SK-N-SH (cell line): ENCODE measurements around the gene TCP11L1. TPM values are rescaled to one million over a fixed set of nuclear protein-coding genes. Genes with fewer than 3 reads are reported as not detected.

ENCODE experiments used
- CTCF ChIA-PET: fragments of 300-600, 350-600 bp; formaldehyde crosslinking; extraction: SDS; loops from one replicate; lab custom pipeline; 2021; lab: Yijun Ruan, JAX
- POLR2A ChIA-PET: fragments of 350-600 bp; sonication (Branson Sonifier 250); formaldehyde crosslinking; extraction: SDS; loops from one replicate; lab custom pipeline; 2020; ENCODE audit warnings: antibody characterized with exemption, inconsistent platforms; lab: Yijun Ruan, JAX
- DNase-seq: peaks from one replicate; pipeline ENCODE4 v3.0.0; 2012
- H2AFZ ChIP-seq: fragments of 200-600 bp; sonication (generic); 2 replicates; pipeline ENCODE4 v1.8.1; 2016; ENCODE audit warnings: antibody characterized with exemption, mild to moderate bottlenecking, low read depth
- H3F3A ChIP-seq: fragments of 200-600 bp; sonication (generic); replicated peaks from 2 replicates; pipeline ENCODE3; 2016; ENCODE audit warnings: antibody characterized with exemption, mild to moderate bottlenecking; ENCODE audit not compliant: insufficient read depth
- H3K27ac ChIP-seq, 2 experiments: fragments of 200-500 bp in 1 of 2; fragments of 200-600 bp in 1 of 2; sonication (Bioruptor generic) in 1 of 2; sonication (generic), shearing (Covaris generic) in 1 of 2; 2 replicates each; pipeline versions ENCODE4 v1.5.1 to v1.6.1; 2014 to 2016; ENCODE audit warnings: low read depth in 2 of 2, inconsistent platforms in 1 of 2, low read length in 1 of 2, mild to moderate bottlenecking in 1 of 2, mixed read lengths in 1 of 2
- H3K27me3 ChIP-seq: fragments of 200-600 bp; sonication (generic), shearing (Covaris generic); 2 replicates; pipeline ENCODE4 v1.6.1; 2016; ENCODE audit warnings: mixed run types; ENCODE audit not compliant: insufficient read depth
- H3K36me3 ChIP-seq, 2 experiments: fragments of 200-500 bp in 1 of 2; fragments of 200-600 bp in 1 of 2; sonication (Bioruptor generic) in 1 of 2; sonication (generic) in 1 of 2; replicated peaks in 1 of 2; 2 replicates each; pipeline versions ENCODE3 to v1.5.1; 2014 to 2016; ENCODE audit warnings: low read length in 1 of 2, mild to moderate bottlenecking in 1 of 2; ENCODE audit not compliant: insufficient read depth in 2 of 2, control insufficient read depth in 1 of 2
- H3K4me1 ChIP-seq, 2 experiments: fragments of 200-500 bp in 1 of 2; fragments of 200-600 bp in 1 of 2; sonication (Bioruptor generic) in 1 of 2; sonication (generic), shearing (Covaris generic) in 1 of 2; 2 replicates each; pipeline versions ENCODE4 v1.5.1 to v1.6.1; 2014 to 2016; ENCODE audit warnings: low read depth in 1 of 2, low read length in 1 of 2, mixed run types in 1 of 2; ENCODE audit not compliant: insufficient read depth in 2 of 2, control insufficient read depth in 1 of 2
- H3K4me2 ChIP-seq: fragments of 200-600 bp; sonication (generic), shearing (Covaris generic); 2 replicates; pipeline ENCODE4 v1.6.1; 2017; ENCODE audit warnings: mixed run types
- H3K4me3 ChIP-seq, 2 experiments: fragments of 200-500 bp in 1 of 2; fragments of 200-600 bp in 1 of 2; sonication (Bioruptor generic) in 1 of 2; sonication (generic), shearing (Covaris generic) in 1 of 2; 2 replicates each; pipeline versions ENCODE4 v1.5.1 to v1.8.1; 2014 to 2016; ENCODE audit warnings: low read depth in 2 of 2, inconsistent platforms in 1 of 2, low read length in 1 of 2, mild to moderate bottlenecking in 1 of 2, mixed read lengths in 1 of 2, moderate library complexity in 1 of 2
- H3K79me2 ChIP-seq: fragments of 200-600 bp; sonication (generic); 2 replicates; pipeline ENCODE4 v1.8.1; 2017; ENCODE audit warnings: mild to moderate bottlenecking; ENCODE audit not compliant: insufficient read depth
- H3K9ac ChIP-seq: fragments of 200-600 bp; sonication (generic); 2 replicates; pipeline ENCODE4 v1.6.1; 2017; ENCODE audit warnings: mixed run types
- H3K9me2 ChIP-seq: fragments of 200-600 bp; sonication (generic); 2 replicates; pipeline ENCODE4 v1.6.1; 2017; ENCODE audit warnings: mixed run types
- H3K9me3 ChIP-seq: fragments of 200-600 bp; sonication (generic); 2 replicates; pipeline ENCODE4 v1.6.1; 2017; ENCODE audit warnings: mixed run types, mild to moderate bottlenecking, moderate library complexity
- H4K20me1 ChIP-seq: fragments of 200-600 bp; sonication (generic); 2 replicates; pipeline ENCODE4 v1.6.1; 2017; ENCODE audit warnings: mild to moderate bottlenecking, mixed run types; ENCODE audit not compliant: insufficient read depth
- CHD2 ChIP-seq: fragments of 150-350 bp; IDR thresholded peaks from 2 replicates; pipeline ENCODE4 v1.6.1; 2018; ENCODE audit warnings: low read length; ENCODE audit not compliant: partially characterized antibody
- FOSL2 ChIP-seq: IDR thresholded peaks from 2 replicates; pipeline ENCODE4 v1.4.0; 2012; ENCODE audit warnings: low read depth, mild to moderate bottlenecking, moderate library complexity, borderline replicate concordance
- JUND ChIP-seq: IDR thresholded peaks from 2 replicates; pipeline ENCODE4 v1.4.0; 2012
- MAX ChIP-seq: IDR thresholded peaks from 2 replicates; pipeline ENCODE4 v1.4.0; 2012; ENCODE audit warnings: low read depth
- MEF2A ChIP-seq: IDR thresholded peaks from 2 replicates; pipeline ENCODE4 v1.4.0; 2012; ENCODE audit warnings: low read depth, borderline replicate concordance
- POLR2AphosphoS5 ChIP-seq: IDR thresholded peaks from 2 replicates; pipeline ENCODE4 v1.6.1; 2012; ENCODE audit warnings: low read depth, low read length
- SIN3A ChIP-seq: IDR thresholded peaks from 2 replicates; pipeline ENCODE4 v1.6.1; 2012; ENCODE audit warnings: low read depth, mild to moderate bottlenecking, low read length, moderate library complexity, borderline replicate concordance
- TAF1 ChIP-seq: IDR thresholded peaks from 2 replicates; pipeline ENCODE4 v1.6.1; 2012; ENCODE audit warnings: low read depth, mild to moderate bottlenecking, low read length, moderate library complexity, borderline replicate concordance
- USF1 ChIP-seq: IDR thresholded peaks from 2 replicates; pipeline ENCODE4 v1.4.0; 2012; ENCODE audit warnings: low read depth, borderline replicate concordance
- YY1 ChIP-seq: IDR thresholded peaks from 2 replicates; pipeline ENCODE4 v1.4.0; 2012; ENCODE audit warnings: low read depth, mild to moderate bottlenecking
- WGBS: methylation state at CpG from one replicate; pipeline ENCODE4 v1.1.6; 2017; ENCODE audit warnings: low lambda C conversion rate; 5-methylcytosine and 5-hydroxymethylcytosine counted together
- polyA plus RNA-seq, 3 experiments: library from polyadenylated mRNA; depleted of rRNA; stranded (reverse); fragments of >200 nt; gene quantifications; 2 replicates each; pipeline ENCODE4 v1.2.3, GENCODE V29; 2012

TCP11L1 gene
- polyA plus RNA-seq, 1 of the 3 experiments (the other 2 are of a cell fraction) = 12.7 TPM

GRCh38 chr11:33064033-33064825 lies 24.9 kb downstream of the TCP11L1 start:
- no peaks in the 10 kb centered on the region for H3K27me3 ChIP-seq
- no peaks in the 10 kb centered on the region for H3K79me2 ChIP-seq
- no peak overlapping the region for H2AFZ ChIP-seq
- H3K4me1 ChIP-seq = peaks cover 15 to 51% of the 10 kb centered on the region in 2 experiments; a peak in 3 of 4 replicates
- 88% methylated on average over 11 of the region's 11 CpGs for WGBS
- H3K27ac ChIP-seq = peak overlapping the region in 1 of 2 experiments; percentile 78; a peak in 1 of 4 replicates
- H3K36me3 ChIP-seq = peaks cover 24 to 49% of the 10 kb centered on the region in 2 experiments
- POLR2A ChIA-PET = no interaction called here
- H3K9me2 ChIP-seq = no peaks in the 10 kb centered on the region
- no peak overlapping the region for H3K4me2 ChIP-seq
- no peak overlapping the region for H3K4me3 ChIP-seq
- TF ChIP-seq CHD2 (no peak), FOSL2 (no peak), YY1 (no peak), MEF2A (no peak), POLR2AphosphoS5 (no peak), MAX (no peak)
- DNase-seq = no peak
- CTCF ChIA-PET = interaction anchor here (1.0 to 5.1 kb wide), 14 partner anchors 10 to 255 kb away, joined by 3 to 42 read pairs (median 10); partner anchors contain the start of genes DEPDC7 and TCP11L1
- peaks cover 16% of the 10 kb centered on the region for H3F3A ChIP-seq
- H4K20me1 ChIP-seq = no peaks in the 10 kb centered on the region
- no peak overlapping the region for H3K9ac ChIP-seq
- no peaks in the 10 kb centered on the region for H3K9me3 ChIP-seq

- Histone ChIP-seq H3K4me2 (no peak overlapping the region), H3K36me3 (peaks cover 23 to 44% of the 10 kb centered on the region in 2 experiments), H3F3A (peaks cover 16% of the 10 kb centered on the region), H3K9ac (no peak overlapping the region), H3K4me1 (peaks cover 15 to 44% of the 10 kb centered on the region in 2 experiments; a peak in 3 of 4 replicates), H3K27ac (no peak overlapping the region), H2AFZ (no peak overlapping the region), H3K4me3 (no peak overlapping the region), H3K27me3 (no peaks in the 10 kb centered on the region), H3K9me3 (no peaks in the 10 kb centered on the region), H4K20me1 (no peaks in the 10 kb centered on the region), H3K9me2 (no peaks in the 10 kb centered on the region), H3K79me2 (no peaks in the 10 kb centered on the region)
- WGBS = 84% methylated on average over 4 of the region's 5 CpGs
- TF ChIP-seq SIN3A (no peak), JUND (no peak), TAF1 (no peak), USF1 (no peak)
- ChIA-PET POLR2A (interaction anchor here (1.0 kb wide), 1 partner anchor 25 kb away, joined by 3 read pairs; the partner anchor contains the start of gene TCP11L1), CTCF (interaction anchor here (0.6 to 5.1 kb wide), 43 partner anchors 9 to 261 kb away, joined by 3 to 42 read pairs (median 5); partner anchors contain the start of genes DEPDC7 and TCP11L1)
- DNase-seq = no peak
These were observed 25.5 kb downstream of the TCP11L1 start for GRCh38 chr11:33064866-33065265.
